DMS 273 (cell line): ENCODE measurements around the gene HMGN5.
A peak's percentile ranks its signal among the peaks of the same experiment; 100 is the strongest.

Experiments
- DNase-seq: peaks from one replicate; lab custom pipeline; 2025; ENCODE audit not compliant: unreplicated experiment; lab: John Stamatoyannopoulos, UW

The HMGN5 gene

GRCh38 chrX:81201671-81202455, at the start of gene HMGN5, which contains the start of gene SH3BGRL:
TSS of gene HMGN5 (minus strand) at chrX:81201913. CDS start at chrX:81121549, 80,364 bp downstream.
TSS of gene SH3BGRL (plus strand) at chrX:81202102. CDS start at chrX:81202201, 99 bp downstream.
- DNase-seq, result peak; percentile 85

- DNase-seq, result peak; percentile 14
These were observed 40.0 kb upstream of the HMGN5 start for GRCh38 chrX:81241753-81242152.

- no peak for DNase-seq
These were observed 39.1 kb upstream of the HMGN5 start for GRCh38 chrX:81240701-81241331.

- DNase-seq, result peak; percentile 1
These were observed 36.5 kb upstream of the HMGN5 start for GRCh38 chrX:81238166-81238565.

GRCh38 chrX:81237516-81237915, 35.8 kb upstream of the HMGN5 start:
- DNase-seq, result no peak

GRCh38 chrX:81232218-81232617, 30.5 kb upstream of the HMGN5 start:
- no peak for DNase-seq

- no peak for DNase-seq
These were observed 29.8 kb upstream of the HMGN5 start for GRCh38 chrX:81231476-81231875.

GRCh38 chrX:81229901-81230300, 28.2 kb upstream of the HMGN5 start:
- DNase-seq, result no peak

- no peak for DNase-seq
These were observed 27.5 kb upstream of the HMGN5 start for GRCh38 chrX:81229229-81229628.

- DNase-seq, result no peak
These were observed 14.0 kb upstream of the HMGN5 start for GRCh38 chrX:81215685-81216084.

- DNase-seq, result no peak
These were observed 7.2 kb upstream of the HMGN5 start for GRCh38 chrX:81208916-81209315.

- DNase-seq, result no peak
These were observed 4.8 kb upstream of the HMGN5 start for GRCh38 chrX:81206476-81206875.

- no peak for DNase-seq
These were observed 3.8 kb upstream of the HMGN5 start for GRCh38 chrX:81205551-81205950.

- DNase-seq, result no peak
These were observed 1.2 kb upstream of the HMGN5 start for GRCh38 chrX:81202943-81203342.

GRCh38 chrX:81202456-81202819, 725 bp upstream of the HMGN5 start:
- DNase-seq, result no peak

GRCh38 chrX:81201071-81201470, 642 bp downstream of the HMGN5 start:
- DNase-seq, result no peak

- peak; percentile 82 for DNase-seq
These were observed 6.0 kb downstream of the HMGN5 start for GRCh38 chrX:81195712-81196111.

GRCh38 chrX:81195259-81195658, 6.5 kb downstream of the HMGN5 start:
- DNase-seq, result no peak

GRCh38 chrX:81174286-81174685, 27.4 kb downstream of the HMGN5 start:
- DNase-seq, result peak; percentile 43

- no peak for DNase-seq
These were observed 33.3 kb downstream of the HMGN5 start for GRCh38 chrX:81168391-81168790.

GRCh38 chrX:81121513-81122363, 80.0 kb downstream of the HMGN5 start:
- DNase-seq, result peak; percentile 92
